Breast epithelium (tissue), 3 donors: ENCODE measurements around the gene CRHBP.

Experiments
- POLR2A ChIP-seq: fragments of 450-650 bp; IDR thresholded peaks from one replicate; pipeline ENCODE4 v1.6.1; 2016; ENCODE audit warnings: antibody characterized with exemption, mild to moderate bottlenecking, moderate library complexity
- POLR2AphosphoS5 ChIP-seq, 3 donors: sonication (generic); formaldehyde crosslinking; IDR thresholded peaks; one replicate each; pipeline ENCODE4 v1.6.1; 2017; ENCODE audit warnings: antibody characterized with exemption in 3 of 3
- TF ChIP-seq, protein P1 (sequence below), 3 donors: fragments of 450-650 bp; IDR thresholded peaks; one replicate each; pipeline ENCODE4 v1.5.1; 2016 to 2017; ENCODE audit warnings: antibody characterized with exemption in 3 of 3, mild to moderate bottlenecking in 3 of 3, moderate library complexity in 3 of 3

GRCh38 chr5:77012601-77013000 is 59.8 kb downstream of the CRHBP start:
- TF ChIP-seq, protein P1, sequence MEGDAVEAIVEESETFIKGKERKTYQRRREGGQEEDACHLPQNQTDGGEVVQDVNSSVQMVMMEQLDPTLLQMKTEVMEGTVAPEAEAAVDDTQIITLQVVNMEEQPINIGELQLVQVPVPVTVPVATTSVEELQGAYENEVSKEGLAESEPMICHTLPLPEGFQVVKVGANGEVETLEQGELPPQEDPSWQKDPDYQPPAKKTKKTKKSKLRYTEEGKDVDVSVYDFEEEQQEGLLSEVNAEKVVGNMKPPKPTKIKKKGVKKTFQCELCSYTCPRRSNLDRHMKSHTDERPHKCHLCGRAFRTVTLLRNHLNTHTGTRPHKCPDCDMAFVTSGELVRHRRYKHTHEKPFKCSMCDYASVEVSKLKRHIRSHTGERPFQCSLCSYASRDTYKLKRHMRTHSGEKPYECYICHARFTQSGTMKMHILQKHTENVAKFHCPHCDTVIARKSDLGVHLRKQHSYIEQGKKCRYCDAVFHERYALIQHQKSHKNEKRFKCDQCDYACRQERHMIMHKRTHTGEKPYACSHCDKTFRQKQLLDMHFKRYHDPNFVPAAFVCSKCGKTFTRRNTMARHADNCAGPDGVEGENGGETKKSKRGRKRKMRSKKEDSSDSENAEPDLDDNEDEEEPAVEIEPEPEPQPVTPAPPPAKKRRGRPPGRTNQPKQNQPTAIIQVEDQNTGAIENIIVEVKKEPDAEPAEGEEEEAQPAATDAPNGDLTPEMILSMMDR (IDR thresholded peaks at IDR 0.05) = no peak
- TF ChIP-seq POLR2A (no peak), POLR2AphosphoS5 (IDR thresholded peaks at IDR 0.05) (no peak)
